Measurements from ENCODE around the gene FAIM2. TPM values are rescaled to one million over a fixed set of nuclear protein-coding genes. Genes with fewer than 3 reads are reported as not detected.

Gene FAIM2
- total and polyA plus RNA-seq, 10 of the 15 experiments (the other 5 are each of a cell fraction or from before 2014, with no cell fraction given), result not detected

DNA sequence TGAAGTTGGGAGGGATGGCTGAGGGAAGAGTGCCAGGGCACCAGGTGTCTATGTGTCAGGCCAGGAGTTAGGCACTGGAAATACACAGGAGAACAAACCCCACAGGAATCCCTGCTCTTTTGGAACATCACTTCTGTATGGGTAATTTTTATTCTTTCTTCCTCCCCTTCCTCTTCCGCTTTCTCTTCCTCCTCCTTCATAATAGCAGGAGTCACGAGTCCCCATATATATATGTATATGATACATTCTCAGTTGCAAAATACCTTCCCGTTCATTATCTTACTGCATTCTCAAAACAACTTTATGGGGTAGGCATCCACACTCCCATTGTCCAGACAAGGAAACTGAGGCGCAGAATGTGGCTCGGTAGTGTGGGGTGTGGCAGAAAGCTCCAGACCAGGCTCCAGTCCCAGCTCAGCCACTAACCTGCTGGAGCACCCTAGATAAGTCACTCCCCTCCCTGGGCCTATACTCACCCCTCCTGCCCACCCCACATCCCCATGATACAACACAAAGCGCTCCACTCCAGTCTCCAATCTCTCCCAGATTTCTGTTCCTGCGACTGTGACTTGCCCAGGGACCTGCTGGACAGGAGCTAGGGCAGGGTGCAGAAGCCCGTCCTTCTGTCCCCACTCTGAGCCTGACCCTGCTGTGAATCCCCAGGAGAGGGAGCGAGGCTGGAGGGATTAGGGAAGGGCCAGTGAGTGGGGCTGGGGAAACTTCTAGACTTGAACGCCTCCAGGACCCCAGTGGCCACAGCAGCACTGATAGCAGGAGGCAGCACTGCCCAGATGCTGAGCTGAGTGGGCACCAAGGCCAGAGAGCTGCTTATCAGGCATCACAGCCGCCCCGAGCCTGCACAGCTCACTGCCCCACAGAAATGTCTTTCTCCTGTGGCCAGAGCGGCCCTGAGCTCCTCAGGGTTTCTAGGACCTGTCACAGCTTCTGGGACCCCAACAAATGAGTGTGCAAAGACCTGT is 45.5 kb upstream of the FAIM2 start:
- POLR2A ChIA-PET, result no interaction called here
- H3K27ac ChIP-seq (ENCODE audit: control insufficient read depth, insufficient read depth), result no peak overlapping the region
- SMC1A ChIA-PET (ENCODE audit: uncharacterized antibody, unreplicated experiment), result no interaction called here
- RAD21 ChIA-PET (ENCODE audit: unreplicated experiment), result no interaction called here
- H3K27me3 ChIP-seq (replicated peaks in 1 of 2; ENCODE audit: control insufficient read depth in 2 of 2, insufficient read depth in 2 of 2, low read length in 1 of 2), result peaks cover 4 to 6% of the 10 kb centered on the region in 2 experiments; a peak in 3 of 4 replicates
- FAIRE-seq, result no peak
- WGBS (ENCODE audit: insufficient coverage, insufficient replicate concordance, low lambda C conversion rate, missing lambda C conversion rate), result 40% methylated on average over 13 of the region's 13 CpGs
- ATAC-seq, result no peak
- no peaks in the 10 kb centered on the region for H4K20me1 ChIP-seq (ENCODE audit: control insufficient read depth, insufficient read depth)
- CTCF ChIA-PET, result interaction anchor here (0.7 to 2.1 kb wide), 2 partner anchors 17 to 57 kb away, joined by 3 to 13 read pairs; no protein-coding TSS in a partner anchor
- H3K4me2 ChIP-seq (ENCODE audit: control insufficient read depth, insufficient read depth), result no peak overlapping the region
- no peaks in the 10 kb centered on the region for H3K79me2 ChIP-seq (ENCODE audit: control insufficient read depth, insufficient read depth, low read length)
- in situ Hi-C loops (cut with MboI), result no loop called here
- no peak overlapping the region for H3K4me3 ChIP-seq
- no peaks in the 10 kb centered on the region for H3K9me3 ChIP-seq (replicated peaks; ENCODE audit: control insufficient read depth, insufficient read depth, low read length)
- no peaks in the 10 kb centered on the region for H3K36me3 ChIP-seq (ENCODE audit: control insufficient read depth in 2 of 2, insufficient read depth in 2 of 2, low read length in 1 of 2)
- TF ChIP-seq BRCA1 (IDR thresholded peaks at IDR 0.05; ENCODE audit: low read depth, low read length), result no peak
- TF ChIP-seq BACH1 (IDR thresholded peaks at IDR 0.05; ENCODE audit: borderline replicate concordance), result no peak
- TF ChIP-seq ASH2L (IDR thresholded peaks at IDR 0.05; ENCODE audit: borderline replicate concordance, low read depth), result no peak
- TF ChIP-seq ZBED1 (IDR thresholded peaks at IDR 0.05; ENCODE audit: borderline replicate concordance), result no peak
- TF ChIP-seq ZNF274 (IDR thresholded peaks at IDR 0.05; ENCODE audit: insufficient read depth, insufficient read length), result no peak
- no peak for TF ChIP-seq JUND (IDR thresholded peaks at IDR 0.05; ENCODE audit: low read depth, low read length)
- TF ChIP-seq NR2C2 (IDR thresholded peaks at IDR 0.05; ENCODE audit: borderline replicate concordance, control insufficient read depth, insufficient read length, low read depth), result no peak
- TF ChIP-seq TAF1 (IDR thresholded peaks at IDR 0.05; ENCODE audit: borderline replicate concordance, low read depth, low read length), result no peak
- TF ChIP-seq RBBP5 (conservative IDR thresholded peaks at IDR 0.05), result no peak
- no peak for TF ChIP-seq SIN3A (IDR thresholded peaks at IDR 0.05; ENCODE audit: low read depth, low read length)
- TF ChIP-seq RAD51 (IDR thresholded peaks at IDR 0.05), result no peak
- TF ChIP-seq, protein P1, sequence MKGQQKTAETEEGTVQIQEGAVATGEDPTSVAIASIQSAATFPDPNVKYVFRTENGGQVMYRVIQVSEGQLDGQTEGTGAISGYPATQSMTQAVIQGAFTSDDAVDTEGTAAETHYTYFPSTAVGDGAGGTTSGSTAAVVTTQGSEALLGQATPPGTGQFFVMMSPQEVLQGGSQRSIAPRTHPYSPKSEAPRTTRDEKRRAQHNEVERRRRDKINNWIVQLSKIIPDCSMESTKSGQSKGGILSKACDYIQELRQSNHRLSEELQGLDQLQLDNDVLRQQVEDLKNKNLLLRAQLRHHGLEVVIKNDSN (IDR thresholded peaks at IDR 0.05; ENCODE audit: borderline replicate concordance, extremely low read length, insufficient read depth, low read depth, low read length), result no peak
- TF ChIP-seq GABPA (IDR thresholded peaks at IDR 0.05; ENCODE audit: low read depth), result no peak
- TF ChIP-seq, protein P2, sequence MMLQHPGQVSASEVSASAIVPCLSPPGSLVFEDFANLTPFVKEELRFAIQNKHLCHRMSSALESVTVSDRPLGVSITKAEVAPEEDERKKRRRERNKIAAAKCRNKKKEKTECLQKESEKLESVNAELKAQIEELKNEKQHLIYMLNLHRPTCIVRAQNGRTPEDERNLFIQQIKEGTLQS (IDR thresholded peaks at IDR 0.05; ENCODE audit: borderline replicate concordance, extremely low read depth, low read depth, low read length), result no peak
- TF ChIP-seq POU2F2 (IDR thresholded peaks at IDR 0.05; ENCODE audit: borderline replicate concordance, low read depth, low read length), result no peak
- TF ChIP-seq ETV6 (conservative IDR thresholded peaks at IDR 0.05 in 1 of 2, IDR thresholded peaks at IDR 0.05 in 1 of 2; ENCODE audit: borderline replicate concordance in 1 of 2, low read depth in 1 of 2), result no peak
- TF ChIP-seq RUNX3 (IDR thresholded peaks at IDR 0.05; ENCODE audit: low read length), result no peak
- DNase-seq (ENCODE audit: low read depth, low spot score), result no peak
- intact Hi-C loops (cut with micrococcal nuclease; ENCODE audit: unreplicated experiment), result no loop called here
- BruUV-seq (replicated peaks), result no TSS peak
- H2AFZ ChIP-seq (ENCODE audit: control insufficient read depth, low read depth, low read length), result no peak overlapping the region
- no peak overlapping the region for H3K9ac ChIP-seq (ENCODE audit: control insufficient read depth, insufficient read depth, low read length)
- no peaks in the 10 kb centered on the region for H3K4me1 ChIP-seq (ENCODE audit: control insufficient read depth, insufficient read depth, low read length)

All from GM12878 (cell line).